IMR-90 (cell line): Measurements from ENCODE around the gene IL1R2. TPM values are rescaled to one million over a fixed set of nuclear protein-coding genes. Genes with fewer than 3 reads are reported as not detected.
A peak's percentile ranks its signal among the peaks of the same experiment; 100 is the strongest.

Source experiments
- ATAC-seq: fragments of 200-7000 bp; cut with Tn5 transposase; 2 replicates; pipeline ENCODE4 v1.9.1; 2020; ENCODE audit warnings: low read depth, mild to moderate bottlenecking, moderate library complexity
- BruUV-seq: library from RNA; stranded (reverse); fragments of 400-500 nt; replicated peaks from 2 replicates; lab custom pipeline; 2021; lab: Mats Ljungman, UMichigan
- CTCF ChIA-PET: fragments of 300-600 bp; formaldehyde crosslinking; extraction: SDS; loops from one replicate; lab custom pipeline; 2021; ENCODE audit warnings: antibody characterized with exemption; lab: Yijun Ruan, JAX
- POLR2A ChIA-PET: fragments of 300-600 bp; sonication (Branson Sonifier 250); formaldehyde crosslinking; loops from one replicate; lab custom pipeline; 2022; ENCODE audit warnings: antibody characterized with exemption; ENCODE audit not compliant: unreplicated experiment; lab: Charles Lee
- DNase-seq: peaks from one replicate; pipeline ENCODE4 v3.0.0; 2013
- H2AFZ ChIP-seq: replicated peaks from 2 replicates; pipeline ENCODE3; 2013; ENCODE audit warnings: low read length, mild to moderate bottlenecking; ENCODE audit not compliant: poor library complexity
- H2AK5ac ChIP-seq: 2 replicates; pipeline ENCODE4 v1.6.1; 2013; ENCODE audit warnings: low read depth, low read length, inconsistent platforms
- H2AK9ac ChIP-seq: replicated peaks from 2 replicates; pipeline ENCODE3; 2013; ENCODE audit warnings: mild to moderate bottlenecking, low read depth, low read length, moderate library complexity; ENCODE audit not compliant: poor library complexity
- H2BK120ac ChIP-seq: 2 replicates; pipeline ENCODE4 v1.6.1; 2013; ENCODE audit warnings: low read depth, low read length, inconsistent platforms
- H2BK15ac ChIP-seq: 3 replicates; pipeline ENCODE4 v1.6.1; 2013; ENCODE audit warnings: low read depth, low read length, inconsistent platforms
- H2BK20ac ChIP-seq: 2 replicates; pipeline ENCODE4 v1.6.1; 2013; ENCODE audit warnings: low read depth, mild to moderate bottlenecking, inconsistent platforms, low read length, moderate library complexity
- H2BK5ac ChIP-seq: 2 replicates; pipeline ENCODE4 v1.6.1; 2013; ENCODE audit warnings: mild to moderate bottlenecking, low read depth, low read length, inconsistent platforms; ENCODE audit not compliant: poor library complexity, severe bottlenecking
- H3K14ac ChIP-seq: replicated peaks from 2 replicates; pipeline ENCODE4 v1.6.1; 2013; ENCODE audit warnings: low read depth, low read length, inconsistent platforms
- H3K18ac ChIP-seq: 2 replicates; pipeline ENCODE4 v1.6.1; 2013; ENCODE audit warnings: low read depth, low read length, control low read depth
- H3K23ac ChIP-seq: 2 replicates; pipeline ENCODE4 v1.6.1; 2013; ENCODE audit warnings: low read depth, low read length, inconsistent platforms
- H3K27ac ChIP-seq: 2 replicates; pipeline ENCODE4 v1.5.1; 2013; ENCODE audit warnings: mild to moderate bottlenecking, control low read depth, low read length; ENCODE audit not compliant: insufficient read depth
- H3K27me3 ChIP-seq: 2 replicates; pipeline ENCODE4 v1.6.1; 2013; ENCODE audit warnings: low read length; ENCODE audit not compliant: control insufficient read depth, insufficient read depth
- H3K36me3 ChIP-seq: 2 replicates; pipeline ENCODE4 v1.6.1; 2013; ENCODE audit warnings: low read length, mixed read lengths; ENCODE audit not compliant: control insufficient read depth, insufficient read depth
- H3K4ac ChIP-seq: 2 replicates; pipeline ENCODE4 v1.6.1; 2013; ENCODE audit warnings: low read depth, low read length, inconsistent platforms
- H3K4me1 ChIP-seq: 2 replicates; pipeline ENCODE4 v1.6.1; 2013; ENCODE audit warnings: low read length, mixed read lengths; ENCODE audit not compliant: control insufficient read depth, insufficient read depth
- H3K4me2 ChIP-seq: 2 replicates; pipeline ENCODE4 v1.6.1; 2013; ENCODE audit warnings: low read depth, mild to moderate bottlenecking, control low read depth, low read length, moderate library complexity
- H3K4me3 ChIP-seq: 2 replicates; pipeline ENCODE4 v1.5.1; 2013; ENCODE audit warnings: low read depth, mild to moderate bottlenecking, control low read depth, low read length, moderate library complexity; ENCODE audit not compliant: insufficient read depth
- H3K56ac ChIP-seq: 2 replicates; pipeline ENCODE4 v1.6.1; 2013; ENCODE audit warnings: low read length, inconsistent platforms; ENCODE audit not compliant: insufficient read depth; ENCODE audit errors: extremely low read depth
- H3K79me1 ChIP-seq, 2 experiments: 2 replicates each; pipeline ENCODE4 v1.6.1; 2013; ENCODE audit warnings: low read length in 2 of 2, inconsistent platforms in 1 of 2, low read depth in 1 of 2
- H3K9ac ChIP-seq: 2 replicates; pipeline ENCODE4 v1.6.1; 2013; ENCODE audit warnings: low read depth, low read length, control low read depth
- H3K9me1 ChIP-seq: 2 replicates; pipeline ENCODE4 v1.6.1; 2013; ENCODE audit warnings: low read length, inconsistent platforms; ENCODE audit not compliant: insufficient read depth
- H3K9me3 ChIP-seq: 2 replicates; pipeline ENCODE4 v1.6.1; 2013; ENCODE audit warnings: low read length; ENCODE audit not compliant: control insufficient read depth, insufficient read depth
- H4K20me1 ChIP-seq: 2 replicates; pipeline ENCODE4 v1.6.1; 2013; ENCODE audit warnings: low read length, inconsistent platforms; ENCODE audit not compliant: insufficient read depth
- H4K5ac ChIP-seq: 2 replicates; pipeline ENCODE4 v1.6.1; 2013; ENCODE audit warnings: mild to moderate bottlenecking, low read depth, low read length, control low read depth
- H4K8ac ChIP-seq, 2 experiments: 2 replicates each; pipeline ENCODE4 v1.6.1; 2013; ENCODE audit warnings: low read depth in 2 of 2, low read length in 2 of 2, control low read depth in 1 of 2, inconsistent platforms in 1 of 2
- H4K91ac ChIP-seq: 2 replicates; pipeline ENCODE4 v1.6.1; 2013; ENCODE audit warnings: low read depth, low read length, inconsistent platforms; ENCODE audit not compliant: insufficient read depth
- CEBPB ChIP-seq: IDR thresholded peaks from 2 replicates; pipeline ENCODE4 v1.6.1; 2012; ENCODE audit warnings: low read depth, low read length, improper control_type of control experiment
- FOS ChIP-seq: fragments of 150-350 bp; IDR thresholded peaks from 2 replicates; pipeline ENCODE4 v1.6.1; 2016; ENCODE audit warnings: low read depth, low read length
- POLR2A ChIP-seq: IDR thresholded peaks from 2 replicates; pipeline ENCODE4 v1.6.1; 2012; ENCODE audit warnings: mild to moderate bottlenecking, low read depth, low read length
- RFX5 ChIP-seq: IDR thresholded peaks from 2 replicates; pipeline ENCODE4 v1.8.0; 2012; ENCODE audit warnings: low read depth, mild to moderate bottlenecking, low read length, moderate library complexity
- SMC3 ChIP-seq: fragments of 150-350 bp; IDR thresholded peaks from 2 replicates; pipeline ENCODE4 v1.6.1; 2016; ENCODE audit warnings: low read depth, mild to moderate bottlenecking, antibody characterized with exemption, low read length, moderate library complexity
- WGBS, 2 experiments: methylation state at CpG; one replicate each; pipeline versions ENCODE4 v1.1.5 to v1.1.7; 2013; ENCODE audit warnings: missing lambda C conversion rate in 2 of 2; ENCODE audit not compliant: insufficient read length in 1 of 2; ENCODE audit errors: extremely low coverage in 2 of 2; 5-methylcytosine and 5-hydroxymethylcytosine counted together
- dilution Hi-C: fragments of 300-500 bp; cut with HindIII; formaldehyde crosslinking; loops from one replicate; pipeline ENCODE4 v1.14.3; 2018; ENCODE audit warnings: low sequenced_read_pairs; ENCODE audit not compliant: unreplicated experiment
- in situ Hi-C: fragments of 300-500 bp; cut with MboI; formaldehyde crosslinking; loops from 3 replicates; pipeline ENCODE4 v1.14.3; 2019; ENCODE audit warnings: low sequenced_read_pairs, inconsistent platforms, mixed read lengths
- intact Hi-C: fragments of 100-400 bp; cut with micrococcal nuclease; formaldehyde crosslinking; loops from 2 replicates; pipeline ENCODE4 v1.10.0; 2022
- polyA plus RNA-seq, 3 experiments: library from polyadenylated mRNA; depleted of rRNA; stranded (reverse); fragments of >200 nt; gene quantifications; 2 replicates each; pipeline ENCODE4 v1.2.3, GENCODE V29; 2012; ENCODE audit warnings: low replicate concordance in 1 of 3
- total RNA-seq: library from RNA; depleted of rRNA; stranded (reverse); fragments of >200 nt; gene quantifications from 2 replicates; pipeline ENCODE4 v1.2.3, GENCODE V29; 2012
- TF ChIP-seq, protein P1 (sequence below): fragments of 150-350 bp; IDR thresholded peaks from 2 replicates; pipeline ENCODE4 v1.6.1; 2017; ENCODE audit warnings: mild to moderate bottlenecking, antibody characterized with exemption, low read length, low read depth

The IL1R2 gene
- total and polyA plus RNA-seq, 2 of the 4 experiments (the other 2 are of a cell fraction) = not detected

DNA sequence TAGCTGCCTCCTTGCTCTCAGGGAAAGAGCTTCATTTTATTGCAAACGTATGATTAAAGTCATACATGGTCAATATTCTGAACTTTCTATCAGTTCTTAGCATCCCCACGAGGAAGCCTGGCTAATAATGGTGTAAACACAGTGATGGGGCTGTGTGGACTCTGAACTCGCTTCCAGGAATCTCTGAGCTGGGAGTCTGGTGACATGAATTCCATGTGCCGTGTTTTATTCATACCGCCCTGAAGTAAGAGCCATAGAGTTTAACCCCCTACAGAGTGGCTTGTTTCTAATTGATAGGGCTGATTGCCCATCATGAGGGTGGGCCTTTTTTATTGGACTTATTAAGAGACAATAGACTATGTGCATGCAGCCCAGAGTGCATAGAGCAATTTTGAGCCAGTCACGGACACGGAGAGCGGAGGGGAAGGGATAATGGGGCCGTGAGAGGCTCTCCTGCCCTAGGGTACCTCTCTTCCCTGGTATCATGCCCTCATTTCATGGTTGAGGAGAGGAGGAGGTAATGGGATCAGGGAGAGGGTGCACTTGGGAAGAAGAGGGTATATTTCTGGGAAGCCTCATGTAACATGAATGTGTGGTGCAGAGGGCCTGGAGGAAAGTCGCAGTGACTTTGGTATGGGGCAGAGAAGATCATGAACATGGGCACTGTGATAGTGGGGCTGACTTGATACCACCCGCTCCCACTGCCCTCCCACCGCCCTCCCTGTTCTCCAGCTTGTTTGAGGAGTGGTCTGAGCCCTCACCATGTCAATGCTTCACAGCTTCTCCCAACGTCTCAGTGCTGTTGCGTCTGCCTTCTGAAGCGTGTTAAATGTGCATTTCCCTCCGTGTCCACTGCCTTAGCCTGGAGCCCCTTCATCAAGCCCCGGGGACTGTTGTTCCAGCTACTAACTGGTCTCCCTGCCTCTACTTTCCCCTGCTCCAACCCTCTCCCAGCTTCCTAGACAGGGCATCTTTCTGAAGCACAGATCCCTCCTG, 73.2 kb downstream of the IL1R2 start:
- Histone ChIP-seq H2BK15ac (peak overlapping the region; percentile 99), H2AK9ac (peak overlapping the region; percentile 97), H3K9me3 (peaks cover 4% of the 10 kb centered on the region), H3K9me1 (peaks cover 21% of the 10 kb centered on the region), H3K27me3 (no peaks in the 10 kb centered on the region), H3K56ac (peak overlapping the region; percentile 100), H3K23ac (peak overlapping the region; percentile 94), H2BK20ac (peak overlapping the region; percentile 99), H3K9ac (peak overlapping the region; percentile 90), H4K20me1 (no peaks in the 10 kb centered on the region), H4K91ac (peak overlapping the region; percentile 99), H2AFZ (peak overlapping the region; percentile 92), H3K4me3 (peak overlapping the region; percentile 14; the same call in 1 of the 2 replicates), H3K14ac (peak overlapping the region; percentile 98), H3K4ac (peak overlapping the region; percentile 98), H3K4me2 (peak overlapping the region; percentile 70), H2AK5ac (peak overlapping the region; percentile 99), H3K18ac (peak overlapping the region; percentile 93), H3K79me1 (peaks cover 0 to 8% of the 10 kb centered on the region in 2 experiments; a peak in 2 of 4 replicates), H3K36me3 (no peaks in the 10 kb centered on the region), H4K5ac (peak overlapping the region; percentile 87), H4K8ac (peak overlapping the region; percentile 82 to 98), H2BK5ac (peak overlapping the region; percentile 97), H2BK120ac (peak overlapping the region; percentile 100), H3K4me1 (peaks cover 34% of the 10 kb centered on the region), H3K27ac (peak overlapping the region; percentile 98)
- ChIA-PET POLR2A (interaction anchor here (0.7 to 1.6 kb wide), 4 partner anchors 14 to 77 kb away, joined by 3 to 10 read pairs (median 7); no protein-coding TSS in a partner anchor), CTCF (interaction anchor here (0.9 to 1.5 kb wide), 2 partner anchors 45 to 176 kb away, joined by 6 to 7 read pairs; no protein-coding TSS in a partner anchor)
- TSS peak; percentile 84 for BruUV-seq
- DNase-seq (peak; percentile 57), ATAC-seq (peak; percentile 50)
- intact Hi-C loops = loop anchor here (1.0 to 2.0 kb wide), 3 partner anchors 45 to 76 kb away; no protein-coding TSS in a partner anchor
- dilution Hi-C loops = no loop called here
- WGBS, 2 experiments = 80% methylated on average over 1 of the region's 17 CpGs; no CpG with 5 or more reads in 1 of the 2 experiments
- no peak for TF ChIP-seq RFX5
- TF ChIP-seq SMC3 = no peak
- TF ChIP-seq, protein P1, sequence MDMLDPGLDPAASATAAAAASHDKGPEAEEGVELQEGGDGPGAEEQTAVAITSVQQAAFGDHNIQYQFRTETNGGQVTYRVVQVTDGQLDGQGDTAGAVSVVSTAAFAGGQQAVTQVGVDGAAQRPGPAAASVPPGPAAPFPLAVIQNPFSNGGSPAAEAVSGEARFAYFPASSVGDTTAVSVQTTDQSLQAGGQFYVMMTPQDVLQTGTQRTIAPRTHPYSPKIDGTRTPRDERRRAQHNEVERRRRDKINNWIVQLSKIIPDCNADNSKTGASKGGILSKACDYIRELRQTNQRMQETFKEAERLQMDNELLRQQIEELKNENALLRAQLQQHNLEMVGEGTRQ = no peak
- no peak for TF ChIP-seq CEBPB
- TF ChIP-seq POLR2A = no peak; the same call in 1 of the 2 replicates
- no peak for TF ChIP-seq FOS
- in situ Hi-C loops = no loop called here
